Fibroblast of skin of left quadriceps (primary cell): Measurements from ENCODE around the gene CARMIL3.

Experiments used
- DNase-seq, 2 experiments: peaks; one replicate each; pipeline ENCODE4 v3.0.0-alpha.2; 2013; ENCODE audit warnings: low read depth in 2 of 2

The CARMIL3 gene

GRCh38 chr14:24114532-24115421, 63.0 kb downstream of the CARMIL3 start, which contains the start of the genes DCAF11 and NRL:
DCAF11 (plus strand) TSS chr14:24114777; CDS start chr14:24115595, 818 bp downstream.
NRL (minus strand) TSS chr14:24114949; CDS start chr14:24082848, 32,101 bp downstream.
- DNase-seq, result peak; percentile 99

- no peak for DNase-seq
Observed at GRCh38 chr14:24115422-24116127, 63.8 kb downstream of the CARMIL3 start.

DNA sequence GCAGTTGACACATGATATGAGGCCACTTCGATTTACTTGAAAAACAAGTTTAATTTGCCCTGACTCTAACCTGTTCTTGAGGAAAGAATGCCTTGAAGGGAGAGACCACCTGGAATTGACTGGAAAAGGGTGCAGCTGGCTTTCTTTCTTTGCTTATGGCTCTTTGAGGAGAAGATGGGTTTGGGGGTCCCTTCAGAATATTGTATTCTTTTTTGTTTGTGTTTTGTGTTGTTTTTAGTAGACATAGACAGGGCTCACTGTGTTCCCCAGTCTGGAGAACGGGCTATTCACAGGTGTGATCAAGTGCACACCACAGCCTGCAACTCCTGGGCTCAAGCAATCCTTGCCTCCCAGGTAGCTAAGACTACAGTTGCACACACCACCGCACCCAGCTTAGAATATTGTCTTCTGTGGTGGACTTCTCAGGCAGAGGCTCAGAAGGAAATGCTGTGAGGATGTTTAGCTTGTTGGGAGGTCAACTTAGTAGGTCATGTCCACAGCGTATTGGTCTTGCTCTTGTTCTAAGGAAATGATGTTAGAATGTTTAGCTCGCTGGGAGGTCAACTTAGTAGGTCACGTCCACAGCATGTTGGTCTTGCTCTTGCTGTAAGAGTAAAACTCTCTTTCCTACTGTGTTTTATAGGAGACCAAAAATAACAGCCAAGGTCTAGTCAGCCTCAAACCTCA, 64.5 kb downstream of the CARMIL3 start:
- no peak for DNase-seq

- DNase-seq, result no peak
Observed at GRCh38 chr14:24117179-24117578, 65.4 kb downstream of the CARMIL3 start.
